H1 (cell line): ENCODE data around the gene CXorf49B. TPM values are rescaled to one million over a fixed set of nuclear protein-coding genes. Genes with fewer than 3 reads are reported as not detected.

ENCODE experiments used
- CTCF ChIA-PET: fragments of 300-600 bp; sonication (Branson Sonifier 250); formaldehyde crosslinking; loops from one replicate; lab custom pipeline; 2021; ENCODE audit not compliant: partially characterized antibody; lab: Charles Lee
- POLR2A ChIA-PET: fragments of 300-600 bp; sonication (Branson Sonifier 250); formaldehyde crosslinking; loops from one replicate; lab custom pipeline; 2021; ENCODE audit warnings: inconsistent platforms; ENCODE audit not compliant: partially characterized antibody; lab: Charles Lee
- DNase-seq, 2 experiments: peaks; one replicate each; pipeline versions ENCODE4 v3.0.0 to v3.0.0-alpha.2; 2010 to 2022; ENCODE audit warnings: low spot score in 2 of 2, low read depth in 1 of 2, mixed read lengths in 1 of 2
- FAIRE-seq: peaks from 2 replicates; lab custom pipeline; 2011; peaks lifted over from hg19 to GRCh38; lab: Jason Lieb, UNC
- H2AFZ ChIP-seq: 2 replicates; pipeline ENCODE4 v1.8.1; 2012; ENCODE audit warnings: low read length, inconsistent platforms
- H2AK5ac ChIP-seq: 2 replicates; pipeline ENCODE4 v1.6.1; 2013; ENCODE audit warnings: low read depth, low read length
- H2BK120ac ChIP-seq: replicated peaks from 2 replicates; pipeline ENCODE3; 2013; ENCODE audit warnings: low read depth, low read length, inconsistent platforms
- H2BK12ac ChIP-seq: 2 replicates; pipeline ENCODE4 v1.6.1; 2013; ENCODE audit warnings: low read depth, low read length
- H2BK15ac ChIP-seq: 2 replicates; pipeline ENCODE4 v1.6.1; 2013; ENCODE audit warnings: low read length
- H2BK20ac ChIP-seq: 2 replicates; pipeline ENCODE4 v1.6.1; 2013; ENCODE audit warnings: low read length
- H2BK5ac ChIP-seq: 2 replicates; pipeline ENCODE4 v1.6.1; 2013; ENCODE audit warnings: low read depth, low read length
- H3K14ac ChIP-seq: 2 replicates; pipeline ENCODE4 v1.6.1; 2013; ENCODE audit warnings: inconsistent platforms; ENCODE audit not compliant: insufficient read length
- H3K18ac ChIP-seq: 2 replicates; pipeline ENCODE4 v1.6.1; 2013; ENCODE audit warnings: low read length; ENCODE audit errors: extremely low read depth
- H3K23ac ChIP-seq: 2 replicates; pipeline ENCODE4 v1.6.1; 2013; ENCODE audit warnings: inconsistent platforms; ENCODE audit not compliant: insufficient read length
- H3K23me2 ChIP-seq: 2 replicates; pipeline ENCODE4 v1.6.1; 2013; ENCODE audit warnings: low read depth, low read length
- H3K27ac ChIP-seq: 2 replicates; pipeline ENCODE4 v1.6.1; 2011; ENCODE audit warnings: low read depth, low read length, inconsistent platforms
- H3K27me3 ChIP-seq, 4 experiments: replicated peaks in 1 of 4; 1 replicate in 1 of 4; 2 replicates in 3 of 4; pipeline versions ENCODE4 v1.6.1 to v1.8.1; 2011 to 2013; ENCODE audit warnings: low read length in 3 of 4, mild to moderate bottlenecking in 3 of 4, inconsistent platforms in 2 of 4, mixed read lengths in 2 of 4, moderate library complexity in 1 of 4; ENCODE audit not compliant: control insufficient read depth in 3 of 4, insufficient read depth in 3 of 4; ENCODE audit errors: extremely low read depth in 1 of 4
- H3K36me3 ChIP-seq, 4 experiments: 2 replicates each; pipeline versions ENCODE4 v1.6.1 to v1.8.1; 2011 to 2013; ENCODE audit warnings: mild to moderate bottlenecking in 4 of 4, low read length in 3 of 4, moderate library complexity in 2 of 4, control low read depth in 1 of 4, inconsistent platforms in 1 of 4; ENCODE audit not compliant: insufficient read depth in 4 of 4, control insufficient read depth in 2 of 4
- H3K4ac ChIP-seq: replicated peaks from 2 replicates; pipeline ENCODE3; 2013; ENCODE audit warnings: low read length, low read depth, mixed read lengths, inconsistent platforms; ENCODE audit not compliant: insufficient read length
- H3K4me1 ChIP-seq, 4 experiments: replicated peaks in 1 of 4; 1 replicate in 1 of 4; 2 replicates in 3 of 4; pipeline versions ENCODE4 v1.6.1 to v1.8.1; 2011 to 2013; ENCODE audit warnings: low read length in 3 of 4, inconsistent platforms in 2 of 4, mixed read lengths in 1 of 4; ENCODE audit not compliant: insufficient read depth in 4 of 4, control insufficient read depth in 3 of 4
- H3K4me2 ChIP-seq, 2 experiments: 2 replicates each; pipeline versions ENCODE4 v1.6.1 to v1.8.1; 2011 to 2013; ENCODE audit warnings: low read depth in 2 of 2, low read length in 2 of 2, control low read depth in 1 of 2, inconsistent platforms in 1 of 2, mild to moderate bottlenecking in 1 of 2; ENCODE audit not compliant: insufficient read depth in 1 of 2
- H3K4me3 ChIP-seq, 4 experiments: fragments of 200-600, 300-600 bp in 1 of 4; sonication (generic), shearing (Covaris generic), sonication (Bioruptor Twin) in 1 of 4; 2 replicates each; pipeline versions ENCODE4 v1.5.1 to v1.8.1; 2011 to 2016; ENCODE audit warnings: low read length in 4 of 4, low read depth in 3 of 4, control low read depth in 2 of 4, inconsistent platforms in 2 of 4, mild to moderate bottlenecking in 2 of 4, mixed read lengths in 1 of 4, moderate library complexity in 1 of 4; ENCODE audit not compliant: insufficient read depth in 2 of 4; ENCODE audit errors: extremely low read depth in 1 of 4
- H3K56ac ChIP-seq: replicated peaks from 2 replicates; pipeline ENCODE3; 2013; ENCODE audit warnings: low read depth, mild to moderate bottlenecking, mixed read lengths, low read length, inconsistent platforms; ENCODE audit not compliant: insufficient read length
- H3K79me1 ChIP-seq: 2 replicates; pipeline ENCODE4 v1.6.1; 2013; ENCODE audit warnings: low read depth, low read length, control low read depth
- H3K79me2 ChIP-seq, 2 experiments: 2 replicates each; pipeline versions ENCODE4 v1.6.1 to v1.8.1; 2012 to 2013; ENCODE audit warnings: low read length in 2 of 2, mild to moderate bottlenecking in 2 of 2, inconsistent platforms in 1 of 2; ENCODE audit not compliant: insufficient read depth in 2 of 2, control insufficient read depth in 1 of 2
- H3K9ac ChIP-seq, 4 experiments: replicated peaks in 1 of 4; 1 replicate in 1 of 4; 2 replicates in 3 of 4; pipeline versions ENCODE4 v1.6.1 to v1.8.1; 2011 to 2013; ENCODE audit warnings: low read depth in 3 of 4, low read length in 3 of 4, control low read depth in 2 of 4, mild to moderate bottlenecking in 2 of 4, moderate library complexity in 2 of 4, inconsistent platforms in 1 of 4; ENCODE audit errors: extremely low read depth in 1 of 4
- H3K9me3 ChIP-seq, 2 experiments: 2 replicates each; pipeline versions ENCODE4 v1.6.1 to v1.8.1; 2012 to 2013; ENCODE audit warnings: mild to moderate bottlenecking in 2 of 2, moderate library complexity in 2 of 2, control low read depth in 1 of 2, inconsistent platforms in 1 of 2, low read depth in 1 of 2, low read length in 1 of 2, mixed read lengths in 1 of 2; ENCODE audit not compliant: insufficient read depth in 2 of 2
- H4K20me1 ChIP-seq, 2 experiments: replicated peaks in 1 of 2; 2 replicates each; pipeline versions ENCODE3 to v1.8.1; 2011 to 2013; ENCODE audit warnings: inconsistent platforms in 2 of 2, low read length in 2 of 2, mild to moderate bottlenecking in 1 of 2; ENCODE audit not compliant: insufficient read depth in 2 of 2, control insufficient read depth in 1 of 2
- H4K5ac ChIP-seq: 2 replicates; pipeline ENCODE4 v1.6.1; 2013; ENCODE audit warnings: low read length, low read depth, mixed read lengths, inconsistent platforms; ENCODE audit not compliant: insufficient read length
- H4K8ac ChIP-seq: 2 replicates; pipeline ENCODE4 v1.8.0; 2013; ENCODE audit warnings: mild to moderate bottlenecking, moderate library complexity, low read length, inconsistent platforms; ENCODE audit not compliant: insufficient read depth; ENCODE audit errors: extremely low read depth
- H4K91ac ChIP-seq: replicated peaks from 2 replicates; pipeline ENCODE3; 2013; ENCODE audit warnings: low read length, mixed read lengths, inconsistent platforms; ENCODE audit not compliant: insufficient read length
- BRCA1 ChIP-seq: IDR thresholded peaks from 2 replicates; pipeline ENCODE4 v1.6.1; 2012; ENCODE audit warnings: low read depth, low read length, improper control_type of control experiment
- CBX8 ChIP-seq: fragments of 300-800, 300-1000 bp; sonication (generic); IDR thresholded peaks from 2 replicates; pipeline ENCODE4 v1.7.1; 2016; ENCODE audit warnings: low read depth, low read length, borderline replicate concordance
- EZH2 ChIP-seq: fragments of 200-600 bp; sonication (generic); IDR thresholded peaks from 2 replicates; pipeline ENCODE4 v1.7.1; 2012; ENCODE audit warnings: low read depth, mild to moderate bottlenecking, moderate library complexity, low read length, inconsistent platforms; ENCODE audit not compliant: severe bottlenecking
- GABPA ChIP-seq: IDR thresholded peaks from 2 replicates; pipeline ENCODE4 v1.6.1; 2011; ENCODE audit warnings: mild to moderate bottlenecking, low read length, moderate library complexity, borderline replicate concordance; ENCODE audit not compliant: insufficient read depth
- JUN ChIP-seq: IDR thresholded peaks from 2 replicates; pipeline ENCODE4 v1.6.1; 2011; ENCODE audit warnings: low read depth, mild to moderate bottlenecking, improper control_type of control experiment, low read length
- KDM4A ChIP-seq: IDR thresholded peaks from one replicate; pipeline ENCODE4 v1.7.1; 2012; ENCODE audit warnings: low read depth, mild to moderate bottlenecking, moderate library complexity, low read length, inconsistent platforms; ENCODE audit not compliant: severe bottlenecking
- KDM5A ChIP-seq: fragments of 200-600 bp; IDR thresholded peaks from 2 replicates; pipeline ENCODE4 v1.7.1; 2012; ENCODE audit warnings: mild to moderate bottlenecking, low read length, inconsistent platforms, mixed read lengths
- RAD21 ChIP-seq, 2 experiments: IDR thresholded peaks in 1 of 2; conservative IDR thresholded peaks in 1 of 2; 2 replicates each; pipeline ENCODE4 v1.6.1; 2011; ENCODE audit warnings: low read depth in 2 of 2, low read length in 2 of 2, improper control_type of control experiment in 1 of 2, inconsistent platforms in 1 of 2, mild to moderate bottlenecking in 1 of 2, moderate library complexity in 1 of 2
- RFX5 ChIP-seq: IDR thresholded peaks from 2 replicates; pipeline ENCODE4 v1.6.1; 2011; ENCODE audit warnings: low read depth, low read length, improper control_type of control experiment, borderline replicate concordance
- SIRT6 ChIP-seq: IDR thresholded peaks from one replicate; pipeline ENCODE4 v1.7.1; 2012; ENCODE audit warnings: low read length, inconsistent platforms
- SP2 ChIP-seq: IDR thresholded peaks from 2 replicates; pipeline ENCODE4 v1.6.1; 2012; ENCODE audit warnings: mild to moderate bottlenecking, low read length, inconsistent platforms
- SP4 ChIP-seq: IDR thresholded peaks from 2 replicates; pipeline ENCODE4 v1.6.1; 2012; ENCODE audit warnings: low read length, inconsistent platforms
- ZNF274 ChIP-seq: IDR thresholded peaks from 2 replicates; pipeline ENCODE4 v1.7.0; 2012; ENCODE audit warnings: low read length, borderline replicate concordance; ENCODE audit errors: extremely low read depth
- WGBS, 2 experiments: shearing (Covaris generic) in 1 of 2; methylation state at CpG; one replicate each; pipeline versions ENCODE4 v1.1.6 to v1.1.7; 2013 to 2015; ENCODE audit warnings: low lambda C conversion rate in 2 of 2, mixed read lengths in 2 of 2, inconsistent platforms in 1 of 2, low coverage in 1 of 2, missing lambda C conversion rate in 1 of 2; ENCODE audit not compliant: insufficient replicate concordance in 2 of 2, insufficient coverage in 1 of 2, insufficient read length in 1 of 2; ENCODE audit errors: extremely low coverage in 1 of 2, missing lambda C conversion rate in 1 of 2; 5-methylcytosine and 5-hydroxymethylcytosine counted together
- polyA plus RNA-seq, 7 experiments: library from polyadenylated mRNA; depleted of rRNA in 3 of 7; stranded (reverse) in 5 of 7; unstranded in 2 of 7; fragments of >200 nt in 5 of 7; fragments of 200-250 nt in 2 of 7; gene quantifications; 1 replicate in 5 of 7; 2 replicates in 1 of 7; 4 replicates in 1 of 7; pipeline versions ENCODE4 v1.2.1 to v1.2.3, GENCODE V29; 2011 to 2013; ENCODE audit warnings: missing spikeins in 2 of 7, mixed read lengths in 2 of 7
- total RNA-seq: library from RNA; stranded (reverse); fragmentation: NEBNext Ultra II Directional; extraction: Animal tissue kit (Norgen Biotek cat#: 25700); gene quantifications from 2 replicates; pipeline ENCODE4 v1.2.1, GENCODE V29; 2021

Gene CXorf49B
- total and polyA plus RNA-seq, 2 of the 8 experiments (the other 6 are each of a cell fraction or from before 2014, with no cell fraction given), result not detected

- Histone ChIP-seq H3K4me2 (no peak overlapping the region), H3K56ac (no peak overlapping the region), H3K9me3 (0 out of 4 replicates have a peak, but pooled peaks cover 0 to 2% of the 10 kb centered on the region in 2 experiments), H3K18ac (no peak overlapping the region), H3K79me1 (no peaks in the 10 kb centered on the region), H3K4me3 (no peak overlapping the region), H4K8ac (no peak overlapping the region; the same call in 1 of the 2 replicates), H2AFZ (no peak overlapping the region), H3K36me3 (no peaks in the 10 kb centered on the region), H2BK120ac (no peak overlapping the region), H2BK5ac (no peak overlapping the region), H3K14ac (no peak overlapping the region), H2AK5ac (no peak overlapping the region), H4K5ac (no peak overlapping the region), H3K23ac (no peak overlapping the region), H4K20me1 (no peaks in the 10 kb centered on the region), H3K79me2 (no peaks in the 10 kb centered on the region), H2BK20ac (no peak overlapping the region), H2BK12ac (no peak overlapping the region), H3K27me3 (no peaks in the 10 kb centered on the region), H3K27ac (no peak overlapping the region), H2BK15ac (no peak overlapping the region), H4K91ac (no peak overlapping the region), H3K4ac (no peak overlapping the region), H3K4me1 (no peaks in the 10 kb centered on the region), H3K23me2 (no peaks in the 10 kb centered on the region), H3K9ac (no peak overlapping the region)
- ChIA-PET POLR2A (no interaction called here), CTCF (interaction anchor here (1.3 kb wide), 1 partner anchor 11 kb away, joined by 4 read pairs; no protein-coding TSS in a partner anchor)
- DNase-seq (no peak), FAIRE-seq (no peak)
- WGBS, 2 experiments, result 76% methylated on average over 2 of the region's 2 CpGs; no CpG with 5 or more reads in 1 of the 2 experiments
- TF ChIP-seq CBX8, result no peak
- TF ChIP-seq GABPA, result no peak
- no peak for TF ChIP-seq RFX5
- TF ChIP-seq KDM4A, result no peak
- TF ChIP-seq JUN, result no peak
- no peak for TF ChIP-seq KDM5A
- TF ChIP-seq ZNF274, result no peak
- TF ChIP-seq BRCA1, result no peak
- TF ChIP-seq SP2, result no peak
- no peak for TF ChIP-seq RAD21 (IDR thresholded peaks at IDR 0.05 in 1 of 2, conservative IDR thresholded peaks at IDR 0.05 in 1 of 2; ENCODE audit: low read depth in 2 of 2, low read length in 2 of 2)
- TF ChIP-seq SIRT6, result no peak
- no peak for TF ChIP-seq EZH2
- TF ChIP-seq SP4, result no peak
Observed at GRCh38 chrX:71815906-71816156, 52.7 kb downstream of the CXorf49B start.
